GM19328 (cell line): ENCODE results near the gene SLC37A3.
A peak's percentile ranks its signal among the peaks of the same experiment; 100 is the strongest.

Experiments used
- ATAC-seq: cut with Tn5 transposase; IDR thresholded peaks from one replicate; pipeline ENCODE4 v1.9.1; 2021; ENCODE audit warnings: mild to moderate bottlenecking, moderate library complexity; ENCODE audit not compliant: unreplicated experiment

Gene SLC37A3

DNA sequence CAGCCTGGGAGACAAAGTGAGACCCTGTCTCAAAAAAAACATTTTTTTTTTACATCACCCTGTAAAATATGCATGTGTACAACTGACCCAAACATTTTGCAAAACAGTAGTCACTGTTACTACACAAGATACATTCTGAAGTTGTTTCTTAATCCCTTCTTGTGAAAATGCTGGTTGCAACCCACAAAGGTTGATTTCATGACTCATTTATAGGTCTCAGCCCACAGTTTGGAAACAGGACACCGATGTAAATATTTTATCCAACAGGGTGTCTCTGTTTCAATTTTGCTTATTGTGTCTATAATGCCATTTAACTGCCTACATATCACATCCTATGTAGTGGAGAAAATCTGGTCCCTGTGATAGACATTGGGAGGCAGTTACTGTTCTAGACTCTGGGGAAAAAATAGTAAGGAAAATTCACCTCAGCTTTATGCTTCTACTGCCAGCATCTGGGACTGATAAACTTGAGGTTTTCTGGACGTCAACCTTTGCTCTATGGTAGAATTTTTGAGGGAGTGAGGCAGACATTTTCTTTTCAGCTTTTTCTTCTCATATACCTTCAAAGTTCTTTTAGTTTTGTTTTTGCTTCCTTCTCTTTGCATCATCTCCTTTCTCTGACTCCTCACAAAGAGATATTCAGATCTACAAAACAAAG lies 4.0 kb upstream of the SLC37A3 start:
- no peak for ATAC-seq

DNA sequence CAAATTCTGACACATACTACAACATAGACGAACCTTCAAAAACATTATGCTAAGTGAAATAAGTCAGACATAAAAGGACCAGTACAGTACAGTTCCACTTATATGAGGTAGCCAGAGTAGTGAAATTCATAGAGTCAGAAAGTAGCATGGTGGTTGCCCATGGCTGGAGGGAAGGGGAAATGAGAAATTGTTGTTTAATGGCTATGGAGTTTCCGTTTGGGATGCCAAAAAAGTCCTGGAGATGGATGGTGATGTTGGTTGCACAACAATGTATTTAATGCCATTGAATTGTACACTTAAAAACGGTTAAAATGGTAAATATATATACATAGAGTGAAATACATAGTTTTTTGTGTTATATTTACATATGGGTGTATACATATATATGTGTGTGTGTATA lies 2.1 kb upstream of the SLC37A3 start:
- no peak for ATAC-seq

DNA sequence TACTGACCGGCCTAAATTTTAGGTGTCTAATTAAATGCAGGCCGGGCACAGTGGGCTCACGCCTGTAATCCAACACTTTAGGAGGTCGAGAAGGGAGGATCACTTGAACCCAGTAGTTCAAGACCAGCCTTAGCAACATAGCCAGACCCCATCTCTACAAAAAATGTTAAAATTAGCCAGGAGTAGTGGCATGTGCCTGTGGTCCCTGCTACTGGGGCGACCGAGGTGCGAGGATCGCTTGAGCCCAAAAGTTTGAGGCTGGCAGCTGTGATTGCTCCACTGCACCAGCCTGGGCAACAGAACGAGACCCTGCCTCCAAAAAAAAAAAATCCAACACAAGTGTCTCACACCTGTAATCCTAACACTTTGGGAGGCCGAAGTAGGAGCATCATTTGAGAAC lies 491 bp upstream of the SLC37A3 start:
- ATAC-seq: no peak

DNA sequence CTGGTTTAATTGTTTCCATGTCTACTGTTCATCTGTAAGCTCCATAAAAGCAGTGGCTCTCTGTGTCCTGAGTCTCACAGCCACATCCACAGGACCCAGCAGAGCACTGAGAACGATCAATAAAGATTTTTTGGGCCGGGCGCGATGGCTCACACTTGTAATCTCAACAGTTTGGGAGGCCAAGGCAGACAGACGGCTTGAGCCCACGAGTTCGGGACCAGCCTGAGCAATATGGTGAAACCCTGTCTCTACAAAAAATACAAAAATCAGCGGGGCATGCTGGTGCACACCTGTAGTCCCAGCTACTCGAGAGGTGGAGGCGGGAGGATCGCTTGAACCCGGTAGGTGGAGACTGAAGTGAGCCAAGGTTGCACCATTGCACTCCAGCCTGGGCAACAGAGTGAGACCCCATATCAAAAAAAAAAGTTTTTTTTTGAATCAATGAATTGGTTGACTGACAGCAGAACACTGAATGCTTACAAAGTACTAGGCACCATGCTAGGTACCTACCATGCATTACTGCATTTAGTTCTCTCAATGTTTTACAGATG lies 4.5 kb downstream of the SLC37A3 start:
- ATAC-seq: no peak

DNA sequence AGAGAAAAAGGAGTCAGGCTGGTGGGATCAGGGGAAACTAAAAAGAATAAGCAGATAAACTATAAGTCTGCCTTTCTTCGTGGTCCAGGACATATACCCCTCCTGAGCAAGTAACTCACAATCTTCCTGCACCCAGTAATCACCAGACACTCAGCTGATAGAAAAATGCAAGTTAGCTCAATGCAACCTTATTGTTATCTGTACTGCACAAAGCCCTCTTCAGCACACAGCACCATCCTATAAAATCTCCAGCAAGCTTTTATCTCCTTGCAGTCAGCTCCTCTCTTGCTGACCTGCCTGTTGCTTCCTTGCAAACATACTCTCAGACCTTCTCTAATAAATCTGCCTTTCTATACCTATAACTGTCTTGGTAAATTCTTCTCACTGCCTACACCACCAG lies 6.7 kb downstream of the SLC37A3 start:
- no peak for ATAC-seq

DNA sequence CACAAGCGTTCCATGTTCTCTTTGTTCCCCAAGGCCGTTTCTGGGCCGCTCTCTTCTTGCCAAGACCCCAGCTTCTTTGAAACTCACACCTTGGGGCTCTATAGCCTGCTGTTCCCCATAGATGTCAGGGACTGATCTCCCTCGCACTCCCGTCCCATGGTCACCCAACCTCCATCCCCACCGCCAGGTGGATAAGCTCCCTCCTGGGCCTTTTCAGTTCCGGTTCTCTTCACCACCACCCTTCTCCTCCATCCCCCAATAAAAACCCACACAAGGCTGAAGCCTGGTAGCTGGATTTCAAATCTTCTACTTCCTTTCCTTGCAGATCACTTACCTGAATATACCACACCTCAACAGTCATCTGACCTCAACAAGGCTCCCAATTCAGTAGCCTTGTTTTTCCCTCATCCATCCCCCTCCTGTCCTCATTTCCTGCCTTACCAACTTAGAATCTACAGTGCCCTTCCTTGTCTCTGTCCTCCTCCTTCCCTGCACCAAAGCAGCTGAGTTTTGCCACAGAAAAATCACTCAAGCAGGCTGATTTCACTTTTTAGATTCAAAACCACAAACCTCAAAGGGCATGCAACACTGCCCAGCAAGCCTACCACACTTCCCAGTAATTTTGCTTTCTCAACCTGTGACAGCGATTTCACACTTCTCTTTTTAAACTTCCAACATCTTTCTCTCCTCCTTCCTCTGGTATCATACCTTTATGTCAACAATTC lies 7.7 kb downstream of the SLC37A3 start:
- peak; percentile 52 for ATAC-seq

DNA sequence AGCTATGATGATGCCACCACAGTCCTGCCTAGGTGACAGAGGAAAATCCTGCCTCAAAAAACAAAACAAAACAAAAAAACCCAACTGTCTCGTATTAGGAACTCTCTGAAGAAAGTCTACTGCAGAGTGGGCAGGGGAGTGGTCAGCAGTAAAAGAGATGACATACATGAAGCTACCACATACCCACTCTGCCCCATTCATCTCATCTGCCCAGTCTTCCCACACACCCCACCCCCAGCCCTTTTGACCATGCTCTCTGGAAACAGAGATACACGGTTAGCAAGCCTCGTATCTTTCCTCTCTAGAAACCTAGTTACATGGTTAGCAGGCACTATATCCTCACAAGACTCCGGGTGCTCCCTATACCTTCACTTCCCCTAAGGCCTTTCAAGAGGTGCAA lies 8.3 kb downstream of the SLC37A3 start:
- ATAC-seq: no peak

DNA sequence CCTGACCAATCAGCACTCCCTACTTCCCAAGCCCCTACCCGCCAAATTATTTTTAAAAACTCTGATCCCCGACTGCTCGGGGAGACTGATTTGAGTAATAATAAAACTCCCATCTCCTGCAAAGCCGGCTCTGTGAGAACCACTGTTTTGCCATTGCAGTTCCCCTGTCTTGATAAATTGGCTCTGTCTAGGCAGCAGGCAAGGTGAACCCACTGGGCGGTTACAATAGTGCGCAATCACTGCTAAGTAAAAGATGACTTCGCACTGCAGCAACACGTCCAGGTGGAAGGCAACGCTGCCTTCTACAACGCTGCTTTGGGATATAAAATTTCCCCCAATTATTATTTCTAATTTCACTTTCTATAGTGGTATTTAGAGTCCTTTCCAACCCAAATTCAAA lies 8.9 kb downstream of the SLC37A3 start:
- ATAC-seq: no peak

DNA sequence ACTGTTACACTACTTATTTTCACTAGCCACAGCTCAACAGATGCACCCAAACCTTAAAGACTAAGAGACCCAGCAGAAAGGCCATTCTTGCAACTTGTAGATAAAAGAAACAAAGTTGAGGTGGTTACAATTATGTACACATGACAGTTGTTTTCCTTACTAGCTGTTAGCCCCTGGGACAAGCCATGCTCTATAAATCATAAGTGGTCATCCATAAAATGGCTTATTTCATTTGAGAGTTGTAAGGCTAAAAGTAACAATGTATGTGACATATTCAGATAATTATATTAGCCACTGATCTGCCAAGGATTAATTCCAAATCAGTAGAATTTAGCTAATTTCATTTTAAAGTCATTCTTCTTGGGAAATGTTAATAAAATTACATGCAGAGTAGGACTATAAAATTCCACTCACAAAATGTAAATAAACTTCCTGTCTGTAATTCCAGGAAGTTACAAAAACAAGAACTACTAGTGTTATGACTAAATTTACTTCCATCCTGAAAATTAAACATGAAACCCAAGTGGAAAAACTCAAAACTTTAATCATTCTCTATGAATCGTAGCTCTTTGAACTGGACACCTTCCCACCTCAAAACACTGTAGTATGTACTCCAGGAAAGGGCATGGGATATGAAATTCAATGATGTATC lies 13.3 kb downstream of the SLC37A3 start:
- no peak for ATAC-seq

DNA sequence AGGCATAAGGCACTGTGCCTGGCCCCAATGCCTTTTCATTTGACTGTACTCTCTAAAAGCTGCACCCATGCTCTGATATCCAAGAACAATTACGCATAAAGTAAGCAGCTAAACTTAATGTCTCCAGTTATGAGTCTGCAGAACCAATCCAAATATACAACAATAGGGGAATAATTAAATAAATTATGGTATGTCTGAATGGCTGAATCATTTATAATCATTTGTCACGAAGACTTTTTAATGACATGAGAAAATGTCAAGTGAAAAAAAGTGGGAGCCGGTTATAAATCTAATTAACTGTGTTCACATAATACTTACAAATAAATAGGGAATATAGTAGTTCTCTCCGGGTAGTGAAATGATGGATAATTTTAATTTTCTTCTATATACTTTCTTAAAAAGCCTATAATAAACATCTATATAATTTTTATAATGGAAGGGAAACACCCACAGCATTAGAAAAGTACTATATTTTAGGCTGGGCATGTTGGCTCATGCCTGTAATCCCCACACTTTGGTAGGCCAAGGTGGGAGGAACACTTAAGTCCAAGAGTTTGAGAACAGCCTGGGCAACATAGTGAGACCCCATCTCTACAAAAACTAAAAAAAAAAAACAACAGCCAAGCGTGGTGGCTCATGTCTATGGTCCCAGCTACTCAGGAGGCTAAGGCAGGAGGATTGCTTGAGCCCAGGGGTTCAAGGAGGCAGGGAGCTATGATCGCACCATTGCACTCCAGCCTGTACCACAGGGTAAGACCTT lies 14.2 kb downstream of the SLC37A3 start:
- ATAC-seq: no peak

DNA sequence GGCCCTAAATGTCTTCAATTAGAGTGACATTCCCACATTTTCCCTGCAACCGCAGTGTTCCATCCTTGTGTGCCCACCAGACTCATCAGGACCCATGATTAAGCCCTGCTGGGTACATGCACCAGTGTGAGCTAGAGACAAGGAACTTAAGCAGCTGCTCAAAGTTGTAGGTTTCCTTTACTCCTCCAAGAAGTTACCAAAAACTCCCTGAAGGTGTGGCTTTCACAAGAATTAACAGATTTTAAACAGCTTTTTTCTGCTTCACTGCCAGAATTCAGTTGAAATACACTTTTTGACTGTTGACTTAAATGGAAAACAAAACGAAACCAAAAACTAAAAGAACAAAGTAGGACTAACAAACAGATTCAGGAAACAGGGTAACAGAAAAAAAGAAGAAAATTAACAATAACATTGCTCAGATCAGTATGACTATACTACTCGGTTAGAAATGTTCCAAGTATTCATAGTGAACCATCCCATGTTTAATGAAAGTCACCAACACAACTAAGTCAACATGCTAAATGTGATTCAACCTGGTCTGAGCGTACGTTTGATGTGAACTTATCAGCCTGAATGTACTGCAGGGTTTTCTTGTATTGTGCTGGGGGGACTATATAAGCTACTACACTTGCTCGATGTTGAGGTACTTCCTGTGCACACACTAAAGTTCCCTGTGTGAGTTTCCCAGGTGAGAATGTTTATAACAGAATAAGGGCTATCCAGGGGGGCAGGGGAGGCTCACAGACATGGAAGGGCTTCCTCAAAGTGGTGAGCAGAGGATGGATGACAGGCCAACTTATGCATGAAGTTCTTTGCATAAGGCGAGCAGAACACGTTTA lies 22.2 kb downstream of the SLC37A3 start:
- ATAC-seq: no peak

DNA sequence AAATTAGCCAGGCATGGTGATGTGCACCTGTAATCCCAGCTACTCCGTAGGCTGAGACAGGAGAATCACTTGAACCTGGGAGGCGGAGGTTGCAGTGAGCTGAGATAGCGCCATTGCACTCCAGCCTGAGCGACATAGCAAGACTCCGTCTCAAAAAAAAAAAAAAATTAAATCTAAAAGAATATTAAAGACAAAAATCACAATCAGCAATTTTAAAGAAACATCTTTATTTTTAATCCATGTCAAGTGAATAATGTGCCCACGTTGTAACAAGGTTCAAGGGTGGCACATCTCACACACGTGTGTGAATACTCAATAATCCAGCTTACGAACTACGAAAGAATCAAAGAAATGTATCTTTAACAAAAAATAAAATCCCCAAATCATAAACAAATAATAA lies 23.0 kb downstream of the SLC37A3 start:
- ATAC-seq: no peak

DNA sequence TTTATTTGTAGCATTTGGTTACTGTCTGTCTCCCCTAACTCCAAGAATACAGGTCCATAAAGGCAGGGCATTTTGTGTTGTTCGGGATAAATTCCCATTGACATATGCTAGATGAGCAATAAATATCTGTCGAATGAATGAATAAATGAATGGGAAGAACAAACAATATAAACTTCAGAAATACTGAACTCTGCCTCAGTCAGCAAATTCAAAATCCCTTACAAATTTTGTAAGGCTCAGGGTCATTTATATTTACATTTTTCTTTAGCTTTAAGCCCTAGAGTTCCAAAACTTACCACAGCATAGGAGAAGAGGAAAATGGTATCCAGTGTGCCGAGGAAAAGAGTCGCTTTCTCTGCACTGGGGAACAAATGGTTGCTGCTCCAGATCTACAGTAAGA lies 29.0 kb downstream of the SLC37A3 start:
- no peak for ATAC-seq

DNA sequence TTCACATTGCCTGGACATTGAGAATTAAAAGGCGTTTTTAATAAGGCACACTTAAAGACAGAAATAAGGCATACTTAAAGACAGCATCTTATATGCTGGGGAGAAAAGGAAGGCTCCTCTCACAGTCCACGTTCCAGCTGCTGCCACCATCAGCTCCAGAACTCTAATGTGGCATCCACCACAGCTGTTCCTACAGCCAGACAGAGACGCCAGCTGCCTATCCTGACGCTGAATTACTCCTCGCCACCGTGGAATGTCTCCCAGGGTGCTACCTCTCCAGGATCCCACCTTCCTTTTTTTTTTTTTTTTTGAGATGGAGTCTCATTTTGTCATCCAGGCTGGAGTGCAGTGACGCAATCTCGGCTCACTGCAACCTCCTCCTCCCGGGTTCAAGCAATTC lies 30.8 kb downstream of the SLC37A3 start:
- ATAC-seq: no peak

DNA sequence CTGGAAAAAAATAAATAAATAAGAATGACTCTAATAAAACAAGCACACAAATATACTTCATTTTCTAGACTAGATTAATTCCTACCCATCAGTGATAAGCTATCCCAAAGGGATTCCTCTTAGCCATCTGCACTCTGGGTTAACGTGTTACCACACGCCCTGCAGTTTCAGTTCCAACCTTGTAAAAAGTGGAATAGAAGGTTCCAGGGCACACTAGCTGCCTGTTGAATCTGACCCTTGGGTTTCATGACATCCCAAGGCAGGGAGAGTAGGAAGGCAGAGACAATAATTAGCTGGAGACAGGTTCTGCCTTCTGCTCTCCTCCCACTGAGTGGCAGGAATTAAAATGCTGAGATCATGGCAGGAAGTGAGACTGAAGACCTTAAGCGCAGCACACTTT lies 33.5 kb downstream of the SLC37A3 start:
- ATAC-seq: no peak

DNA sequence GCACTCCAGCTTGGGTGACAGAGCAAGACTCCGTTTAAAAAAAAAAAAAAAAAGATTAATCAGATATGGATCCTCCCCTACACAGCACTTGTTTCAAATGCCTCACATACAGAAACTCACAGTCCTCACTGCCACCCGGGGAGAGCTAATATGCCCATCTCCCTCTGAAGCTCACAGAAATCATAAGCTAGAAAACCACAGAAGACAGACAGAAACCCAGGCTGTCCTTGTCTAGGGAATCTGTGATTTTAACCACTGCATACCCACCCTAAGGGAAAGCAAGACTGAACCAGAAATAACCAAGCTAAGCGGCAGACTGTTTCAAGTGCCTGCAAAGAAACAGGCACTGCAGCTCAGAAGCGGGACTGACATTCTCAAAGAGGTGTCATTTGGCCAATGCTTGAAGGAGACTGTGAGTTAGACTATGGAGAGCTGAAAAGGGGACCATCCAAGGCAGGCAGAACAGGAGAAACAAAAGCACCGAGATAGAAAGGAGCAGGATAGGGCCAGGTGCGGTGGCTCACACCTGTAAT lies 37.6 kb downstream of the SLC37A3 start:
- no peak for ATAC-seq

DNA sequence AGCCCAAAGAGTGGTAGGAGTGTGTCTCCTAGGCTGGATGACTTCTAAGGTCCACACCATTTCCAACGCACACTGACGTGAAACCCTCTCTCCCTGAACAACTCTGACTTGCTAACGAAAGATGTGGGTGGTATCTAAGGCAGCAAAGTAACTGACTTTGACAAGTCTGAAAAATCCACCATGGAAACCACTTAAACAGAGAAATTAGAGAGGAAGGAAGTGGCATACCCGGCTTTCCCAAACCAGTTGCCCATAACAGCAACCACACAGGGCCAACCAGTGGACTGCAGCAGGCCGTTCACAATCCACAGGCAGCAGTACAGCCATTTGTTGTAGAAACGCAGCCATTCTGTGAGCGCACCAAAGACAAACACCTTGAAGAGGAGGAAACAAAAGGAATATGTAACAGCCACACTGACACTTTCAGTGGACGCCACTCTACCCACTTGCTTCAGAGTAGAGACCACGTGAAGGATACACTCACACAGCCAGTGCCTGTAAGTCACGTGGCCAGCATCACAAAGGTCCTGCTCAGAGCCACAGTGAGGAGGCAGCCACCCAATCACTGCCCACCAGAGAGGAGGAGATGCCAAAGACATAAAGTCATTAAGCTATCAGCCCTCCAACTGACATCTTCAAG lies 39.8 kb downstream of the SLC37A3 start:
- ATAC-seq: no peak

DNA sequence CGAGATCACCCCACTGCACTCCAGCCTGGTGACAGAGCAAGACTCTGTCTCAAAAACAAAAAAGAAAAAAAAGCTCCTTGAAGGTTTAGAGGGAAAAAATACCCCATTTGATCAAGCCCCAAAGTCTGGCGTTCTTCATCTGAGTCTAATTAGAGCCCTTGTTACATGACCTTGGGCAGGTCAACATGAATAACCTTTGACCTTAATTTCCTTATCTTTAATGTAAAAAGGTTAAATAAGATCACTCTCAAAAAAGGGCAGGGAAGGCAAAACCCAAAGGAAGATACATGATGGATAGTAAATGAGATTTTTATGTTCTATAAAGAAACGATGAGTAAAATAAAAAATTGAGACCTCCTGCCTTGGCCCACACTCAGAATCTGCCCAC lies 40.3 kb downstream of the SLC37A3 start:
- no peak for ATAC-seq

DNA sequence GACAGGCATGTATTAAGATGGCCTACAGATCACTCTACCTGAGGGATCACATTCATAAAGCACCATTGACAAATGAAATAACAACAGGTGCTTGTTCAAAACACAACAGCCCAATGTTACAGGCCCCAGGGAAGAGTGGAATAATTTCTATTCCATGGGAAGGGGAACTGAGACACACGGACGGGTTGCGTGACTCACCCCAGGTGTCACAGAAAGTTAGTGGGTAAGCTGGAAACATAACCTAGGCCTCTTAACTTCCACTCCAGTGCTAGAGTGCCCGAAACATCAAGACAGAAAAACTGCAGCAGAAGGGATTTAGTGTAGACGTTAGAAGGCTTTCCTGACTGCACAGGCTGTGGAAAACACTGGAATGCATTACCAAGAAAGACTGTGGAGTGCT lies 48.3 kb downstream of the SLC37A3 start:
- ATAC-seq: no peak
